ENCODE data around the gene NRL.

GRCh38 chr14:24123424-24124417, 9.0 kb upstream of the NRL start:
- no peak for TF ChIP-seq CTCF (conservative IDR thresholded peaks at IDR 0.05; ENCODE audit: low read length)
- TF ChIP-seq EZH2phosphoT487 (IDR thresholded peaks at IDR 0.05; ENCODE audit: borderline replicate concordance, low read depth, low read length) = no peak
